ENCODE results near the gene LPP. TPM values are rescaled to one million over a fixed set of nuclear protein-coding genes. Genes with fewer than 3 reads are reported as not detected.
A peak's percentile ranks its signal among the peaks of the same experiment; 100 is the strongest.

The LPP gene
- total RNA-seq, 3 donors from 2014 or later, result 262 to 816 (median 325) TPM

DNA sequence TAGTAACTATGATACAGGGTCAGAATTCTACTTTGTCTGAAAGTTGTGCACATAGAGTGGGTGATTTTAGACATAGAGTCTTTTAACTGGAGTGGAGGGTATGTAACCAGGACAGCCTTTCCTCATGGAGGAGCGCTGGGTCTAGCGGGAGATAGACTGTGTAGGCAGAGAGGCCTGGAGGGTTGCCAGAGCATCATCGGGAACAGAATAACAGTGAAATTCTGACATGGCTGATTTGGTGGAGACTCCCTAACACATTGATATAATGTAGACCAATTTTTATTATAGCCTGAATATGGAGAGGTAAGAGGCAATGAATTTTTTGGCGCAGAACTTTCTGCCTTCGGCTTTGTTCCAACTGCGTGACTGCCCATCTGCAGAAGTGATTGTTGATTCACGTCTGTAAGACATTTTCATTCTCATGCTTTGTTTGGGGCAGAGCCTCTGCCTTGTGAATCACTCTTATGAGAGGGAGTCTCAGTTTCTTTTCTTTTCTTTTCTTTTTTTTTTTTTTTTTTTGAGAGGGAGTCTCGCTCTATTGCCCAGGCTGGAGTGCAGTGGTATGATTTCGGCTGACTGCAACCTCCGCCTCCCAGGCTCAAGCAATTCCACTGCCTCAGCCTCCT, 16.0 kb downstream of the LPP start:
- no peak for ATAC-seq
- Histone ChIP-seq H3K36me3 (ENCODE audit: low read depth) (no peaks in the 10 kb centered on the region), H3K4me3 (no peak overlapping the region), H3K4me1 (ENCODE audit: low read depth) (peaks cover 71% of the 10 kb centered on the region), H3K9me3 (no peaks in the 10 kb centered on the region)
- no peak for DNase-seq
- intact Hi-C loops (cut with DNase I, micrococcal nuclease), result loop anchor here in 1 of 2 donors (10.0 kb wide), 1 partner anchor 425 kb away; the partner anchor contains the start of gene BCL6
- TF ChIP-seq, protein P1, sequence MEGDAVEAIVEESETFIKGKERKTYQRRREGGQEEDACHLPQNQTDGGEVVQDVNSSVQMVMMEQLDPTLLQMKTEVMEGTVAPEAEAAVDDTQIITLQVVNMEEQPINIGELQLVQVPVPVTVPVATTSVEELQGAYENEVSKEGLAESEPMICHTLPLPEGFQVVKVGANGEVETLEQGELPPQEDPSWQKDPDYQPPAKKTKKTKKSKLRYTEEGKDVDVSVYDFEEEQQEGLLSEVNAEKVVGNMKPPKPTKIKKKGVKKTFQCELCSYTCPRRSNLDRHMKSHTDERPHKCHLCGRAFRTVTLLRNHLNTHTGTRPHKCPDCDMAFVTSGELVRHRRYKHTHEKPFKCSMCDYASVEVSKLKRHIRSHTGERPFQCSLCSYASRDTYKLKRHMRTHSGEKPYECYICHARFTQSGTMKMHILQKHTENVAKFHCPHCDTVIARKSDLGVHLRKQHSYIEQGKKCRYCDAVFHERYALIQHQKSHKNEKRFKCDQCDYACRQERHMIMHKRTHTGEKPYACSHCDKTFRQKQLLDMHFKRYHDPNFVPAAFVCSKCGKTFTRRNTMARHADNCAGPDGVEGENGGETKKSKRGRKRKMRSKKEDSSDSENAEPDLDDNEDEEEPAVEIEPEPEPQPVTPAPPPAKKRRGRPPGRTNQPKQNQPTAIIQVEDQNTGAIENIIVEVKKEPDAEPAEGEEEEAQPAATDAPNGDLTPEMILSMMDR (IDR thresholded peaks at IDR 0.05), result no peak

DNA sequence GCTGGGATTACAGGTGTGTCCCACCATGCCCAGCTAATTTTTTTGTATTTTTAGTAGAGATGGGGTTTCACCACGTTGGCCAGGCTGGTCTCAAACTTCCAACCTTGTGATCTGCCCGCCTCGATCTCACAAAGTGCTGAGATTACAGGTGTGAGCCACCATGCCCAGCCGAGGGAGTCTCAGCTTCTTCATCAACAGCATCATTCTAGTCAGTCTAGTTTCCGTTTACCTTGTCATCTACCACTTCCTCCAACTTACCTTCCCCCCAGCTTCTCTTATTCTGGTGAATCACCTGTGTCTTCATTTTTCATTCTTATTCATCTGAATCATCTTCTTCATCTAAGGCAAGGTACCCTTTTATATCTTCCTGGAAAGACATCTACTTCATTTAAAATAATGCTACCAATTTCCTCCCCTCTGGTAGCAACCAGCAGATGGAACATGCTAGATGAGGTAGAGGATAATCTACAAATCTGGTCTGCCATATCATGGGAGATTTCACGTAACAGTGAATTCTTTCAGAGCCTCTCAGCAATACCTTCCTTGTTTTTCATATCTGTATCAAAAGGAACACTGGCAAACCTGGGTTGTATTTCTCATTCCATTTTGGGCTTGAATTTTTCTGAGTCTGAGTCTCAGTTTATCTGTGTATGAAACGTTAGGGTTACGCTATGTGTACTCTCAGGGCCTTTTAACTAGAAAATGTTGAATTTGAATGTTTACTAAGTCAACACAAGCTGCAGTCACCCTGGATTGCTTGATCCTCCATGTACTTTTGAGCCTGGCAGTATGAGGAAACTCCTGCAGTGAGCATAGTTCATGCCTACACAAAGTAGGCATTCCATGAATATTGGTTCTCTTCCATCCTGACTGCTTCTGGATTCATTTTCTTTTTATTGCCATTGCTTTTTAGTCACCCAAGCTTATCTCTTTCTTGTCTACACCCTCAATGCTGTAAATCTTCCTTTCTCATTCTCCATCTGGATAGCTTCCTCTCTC, 16.8 kb downstream of the LPP start:
- DNase-seq, result no peak
- H3K9me3 ChIP-seq, result no peaks in the 10 kb centered on the region
- peaks cover 70% of the 10 kb centered on the region for H3K4me1 ChIP-seq (ENCODE audit: low read depth)
- ATAC-seq, result peak; percentile 89
- TF ChIP-seq, protein P1 (IDR thresholded peaks at IDR 0.05), result no peak
- no peak overlapping the region for H3K4me3 ChIP-seq
- H3K36me3 ChIP-seq (ENCODE audit: low read depth), result no peaks in the 10 kb centered on the region
- intact Hi-C loops (cut with DNase I, micrococcal nuclease), result loop anchor here in 1 of 2 donors (10.0 kb wide), 1 partner anchor 426 kb away; the partner anchor contains the start of gene BCL6

- Histone ChIP-seq H3K4me1 (ENCODE audit: low read depth) (peaks cover 73% of the 10 kb centered on the region), H3K4me3 (no peak overlapping the region)
- no peak for ATAC-seq
These were observed 17.9 kb downstream of the LPP start for GRCh38 chr3:188171682-188172467.

GRCh38 chr3:188174317-188175044, 20.5 kb downstream of the LPP start:
- DNase-seq (peak in 1 of 3 donors; percentile 57), ATAC-seq (peak; percentile 29)
- TF ChIP-seq, protein P1 (IDR thresholded peaks at IDR 0.05), result no peak
- intact Hi-C loops (cut with DNase I, micrococcal nuclease), result loop anchor here in 1 of 2 donors (10.0 kb wide), 1 partner anchor 430 kb away; the partner anchor contains the start of gene BCL6
- H3K4me1 ChIP-seq (ENCODE audit: low read depth), result peaks cover 80% of the 10 kb centered on the region
- no peaks in the 10 kb centered on the region for H3K36me3 ChIP-seq (ENCODE audit: low read depth)
- no peak overlapping the region for H3K4me3 ChIP-seq
- H3K9me3 ChIP-seq, result no peaks in the 10 kb centered on the region

More at GRCh38 chr3:188171682-188172467, 17.9 kb downstream of the LPP start:
- TF ChIP-seq, protein P1 (IDR thresholded peaks at IDR 0.05), result no peak
- no peaks in the 10 kb centered on the region for H3K36me3 ChIP-seq (ENCODE audit: low read depth)
- no peaks in the 10 kb centered on the region for H3K9me3 ChIP-seq
- DNase-seq, result no peak
- intact Hi-C loops (cut with DNase I, micrococcal nuclease), result loop anchor here in 1 of 2 donors (10.0 kb wide), 1 partner anchor 427 kb away; the partner anchor contains the start of gene BCL6
